ENCODE data around the gene CSE1L.
"Not testable (repeated sequence)": the region's sequence is repeated elsewhere in the genome, so short reads cannot be mapped to it uniquely, and the experiment has no call there.

Gene CSE1L

DNA sequence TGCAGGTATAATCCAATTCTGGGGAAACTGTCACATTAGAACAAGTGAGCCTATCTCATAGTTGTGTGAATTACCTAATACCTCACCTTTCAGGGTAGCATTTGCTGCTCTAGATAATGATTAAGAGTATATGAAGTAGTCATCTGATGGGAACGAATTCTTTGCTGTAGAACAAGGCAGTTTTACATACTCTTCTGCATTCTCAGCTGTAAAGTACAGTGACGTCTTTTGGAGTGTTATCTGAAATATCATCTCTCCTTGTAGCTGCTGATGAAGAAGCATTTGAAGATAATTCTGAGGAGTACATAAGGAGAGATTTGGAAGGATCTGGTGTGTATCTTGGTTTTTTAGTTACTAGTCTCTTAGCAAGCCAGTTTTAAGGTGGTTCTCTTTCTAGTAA is 28.4 kb downstream of the CSE1L start:
- DNase-seq, result no peak

GRCh38 chr20:49078310-49078709 is 32.2 kb downstream of the CSE1L start:
- no peak for DNase-seq

- DNase-seq, result not testable (repeated sequence)
Observed at GRCh38 chr20:49082295-49082694, 36.2 kb downstream of the CSE1L start.

DNA sequence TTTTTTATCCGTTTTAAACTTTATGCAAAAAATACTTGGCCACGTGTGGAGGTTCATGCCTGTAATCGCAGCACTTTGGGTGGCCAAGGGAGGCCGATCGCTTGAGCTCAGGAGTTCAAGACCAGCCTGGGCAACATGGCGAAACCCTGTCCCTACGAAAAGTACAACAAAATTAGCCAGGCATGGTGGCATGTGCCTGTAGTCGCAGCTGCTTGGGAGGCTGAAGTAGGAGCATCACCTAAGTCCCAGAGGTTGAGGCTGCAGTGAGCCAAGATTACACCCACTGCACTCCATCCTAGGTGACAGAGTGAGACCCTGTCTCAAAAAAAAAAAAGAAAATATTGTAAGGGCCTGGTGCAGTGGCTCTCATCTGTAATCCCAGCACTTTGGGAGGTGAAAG is 45.0 kb downstream of the CSE1L start:
- DNase-seq, result no peak

GRCh38 chr20:49091762-49092161 is 45.6 kb downstream of the CSE1L start:
- DNase-seq, result no peak

GRCh38 chr20:49096203-49096730 is 50.2 kb downstream of the CSE1L start:
- DNase-seq, result no peak

DNA sequence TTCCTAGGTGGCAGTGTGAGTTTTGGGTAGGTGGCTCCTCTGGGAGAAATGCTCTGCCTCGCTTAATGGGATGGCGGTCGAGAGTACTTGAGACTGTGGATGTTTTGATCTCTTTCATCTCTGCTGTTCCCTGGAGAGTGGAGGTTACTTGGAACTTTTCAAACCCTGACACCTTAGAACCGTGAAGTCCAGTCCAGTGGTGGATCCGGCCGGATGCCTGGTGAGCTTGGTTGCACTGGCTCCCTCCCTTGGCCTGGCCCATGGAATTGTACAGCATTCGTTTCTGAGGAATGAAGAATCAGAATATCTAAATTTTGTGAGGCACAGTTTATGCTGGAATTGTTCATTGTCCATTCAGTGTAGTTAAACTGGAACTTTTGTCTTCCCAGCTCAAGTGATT is 51.0 kb downstream of the CSE1L start:
- no peak for DNase-seq

GRCh38 chr20:49098136-49098535 is 52.0 kb downstream of the CSE1L start:
- DNase-seq, result no peak

DNA sequence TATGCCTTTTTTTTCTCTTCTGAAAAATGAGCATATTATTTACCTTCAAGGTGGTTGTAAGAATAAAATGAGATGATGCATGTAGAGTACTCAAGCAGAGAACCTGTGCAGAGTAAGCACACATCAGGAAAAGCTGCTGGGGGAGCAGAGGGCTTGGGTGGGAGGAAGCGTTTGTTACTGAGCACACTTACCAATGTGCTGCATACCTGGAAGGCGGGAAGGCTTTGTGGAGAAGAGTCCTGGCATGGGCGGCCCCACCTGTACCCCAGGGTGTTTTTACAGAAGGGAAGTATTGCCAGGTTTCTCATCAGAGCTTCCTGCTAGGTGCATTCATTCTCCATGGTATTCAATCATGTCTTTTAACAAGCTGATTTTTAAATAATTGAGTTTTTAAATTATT is 52.9 kb downstream of the CSE1L start:
- no peak for DNase-seq

DNA sequence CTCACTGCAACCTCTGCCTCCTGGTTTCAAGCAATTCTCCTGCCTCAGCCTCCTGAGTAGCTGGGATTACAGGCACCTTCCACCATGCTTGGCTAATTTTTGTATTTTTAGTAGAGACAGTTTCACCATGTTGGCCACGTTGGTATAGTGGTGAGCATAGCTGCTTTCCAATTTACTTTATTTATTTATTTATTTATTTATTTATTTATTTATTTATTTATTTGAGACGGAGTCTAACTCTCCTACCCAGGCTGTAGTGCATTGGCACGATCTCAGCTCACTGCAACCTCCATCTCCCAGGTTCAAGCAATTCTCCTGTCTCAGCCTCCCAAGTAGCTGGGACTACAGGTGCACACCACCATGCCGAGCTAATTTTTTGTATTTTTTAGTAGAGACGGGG is 54.2 kb downstream of the CSE1L start:
- DNase-seq, result not testable (repeated sequence)

DNA sequence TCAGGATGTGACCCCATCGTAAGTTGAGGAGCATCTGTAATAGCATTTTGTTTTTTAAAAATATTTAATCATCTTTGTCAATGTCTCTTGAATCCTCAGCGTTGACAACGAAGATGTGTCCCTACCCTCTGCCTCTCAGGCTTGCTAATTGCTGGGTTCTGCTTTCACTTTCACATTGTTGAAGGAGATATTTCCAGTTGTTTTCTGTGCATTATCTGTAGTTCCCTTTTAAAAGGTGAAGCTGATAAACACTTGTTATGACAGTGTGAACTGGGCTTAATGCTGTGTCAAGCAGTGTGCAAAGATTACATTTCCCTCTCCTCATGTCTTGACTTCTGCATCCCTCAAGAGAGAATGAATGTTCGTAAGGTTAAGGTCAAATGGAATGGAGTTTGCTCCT is 54.9 kb downstream of the CSE1L start:
- no peak for DNase-seq

- DNase-seq, result no peak
Observed at GRCh38 chr20:49103019-49103418, 56.9 kb downstream of the CSE1L start.

- DNase-seq, result no peak
Observed at GRCh38 chr20:49103647-49104364, 57.7 kb downstream of the CSE1L start.

DNA sequence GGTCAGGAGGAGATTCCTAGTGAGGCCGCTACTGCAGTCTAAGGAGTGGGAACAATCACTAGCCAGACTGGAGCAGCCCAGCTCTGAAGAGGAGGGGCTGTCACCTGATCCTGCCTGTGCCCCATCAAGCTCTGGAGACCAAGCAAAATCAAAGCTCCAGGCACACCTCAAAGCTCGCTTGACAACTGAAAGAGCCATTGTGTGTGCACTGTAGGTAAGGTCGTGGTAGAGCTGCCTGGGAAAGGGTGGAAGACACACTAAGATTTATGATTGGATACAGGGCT is 58.2 kb downstream of the CSE1L start:
- DNase-seq, result no peak

- DNase-seq, result not testable (repeated sequence)
Observed at GRCh38 chr20:49104979-49105547, 59.0 kb downstream of the CSE1L start.

DNA sequence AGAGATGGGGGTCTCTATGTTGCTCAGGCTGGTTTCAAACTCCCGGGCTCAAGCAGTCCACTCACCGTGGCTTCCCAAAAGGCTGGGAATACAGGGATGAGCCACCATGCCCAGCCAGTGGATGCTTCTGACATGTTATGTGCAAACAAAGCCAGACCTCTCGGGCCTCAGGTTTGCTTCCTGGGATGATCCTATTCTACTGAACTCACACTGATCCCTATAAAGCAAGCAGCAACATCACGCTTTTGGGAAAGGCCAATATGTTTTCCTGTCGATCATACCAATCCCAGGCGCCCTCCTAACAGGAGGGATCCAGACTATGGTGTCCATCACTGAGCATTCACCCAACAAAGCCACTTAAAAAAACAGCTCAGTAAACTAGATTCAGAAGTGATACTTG is 60.2 kb downstream of the CSE1L start:
- DNase-seq, result no peak

GRCh38 chr20:49110767-49111694 is 64.9 kb downstream of the CSE1L start:
- DNase-seq, result no peak

GRCh38 chr20:49112596-49113274 is 66.6 kb downstream of the CSE1L start:
- DNase-seq, result no peak

- DNase-seq, result no peak
Observed at GRCh38 chr20:49115564-49115963, 69.5 kb downstream of the CSE1L start.

DNA sequence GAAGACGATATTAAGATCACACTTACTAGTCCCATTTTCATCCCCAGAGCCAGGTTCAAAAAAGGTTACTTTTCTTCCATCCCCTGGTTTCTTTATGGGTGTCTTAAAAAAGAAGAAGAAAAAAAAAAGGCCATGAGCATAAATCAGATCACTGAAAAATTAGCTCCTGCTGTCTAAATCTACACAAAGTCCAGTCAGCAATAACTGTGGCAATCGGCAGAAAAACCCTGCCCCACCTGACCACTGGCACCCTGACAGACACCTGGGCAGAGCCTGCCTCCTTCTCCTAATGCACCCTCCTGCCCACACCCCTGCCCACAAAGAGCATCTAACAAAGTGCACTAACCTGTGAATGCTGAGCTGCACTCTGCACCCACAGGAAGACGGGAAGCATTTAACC is 72.2 kb downstream of the CSE1L start:
- DNase-seq, result no peak

- DNase-seq, result no peak
Observed at GRCh38 chr20:49119988-49120387, 73.9 kb downstream of the CSE1L start.

- no peak for DNase-seq
Observed at GRCh38 chr20:49122920-49123319, 76.8 kb downstream of the CSE1L start.

- DNase-seq, result no peak
Observed at GRCh38 chr20:49123982-49124381, 77.9 kb downstream of the CSE1L start.
